Keratinocyte (primary cell): Measurements from ENCODE around the gene GRAMD1B.

Source experiments
- EZH2 ChIP-seq: IDR thresholded peaks from one replicate; pipeline ENCODE4 v1.6.1; 2012; ENCODE audit warnings: inconsistent platforms, mild to moderate bottlenecking, low read length, moderate library complexity
- TF ChIP-seq, protein P1 (sequence below), 3 experiments: IDR thresholded peaks in 1 of 3; conservative IDR thresholded peaks in 1 of 3; optimal IDR thresholded peaks in 1 of 3; 2 replicates in 2 of 3; 3 replicates in 1 of 3; pipeline versions ENCODE3 to v1.5.1; 2011; ENCODE audit warnings: low read length in 3 of 3, mild to moderate bottlenecking in 3 of 3, moderate library complexity in 2 of 3, control low read depth in 1 of 3, inconsistent platforms in 1 of 3; ENCODE audit not compliant: insufficient read depth in 2 of 3; ENCODE audit errors: extremely low read depth in 1 of 3

DNA sequence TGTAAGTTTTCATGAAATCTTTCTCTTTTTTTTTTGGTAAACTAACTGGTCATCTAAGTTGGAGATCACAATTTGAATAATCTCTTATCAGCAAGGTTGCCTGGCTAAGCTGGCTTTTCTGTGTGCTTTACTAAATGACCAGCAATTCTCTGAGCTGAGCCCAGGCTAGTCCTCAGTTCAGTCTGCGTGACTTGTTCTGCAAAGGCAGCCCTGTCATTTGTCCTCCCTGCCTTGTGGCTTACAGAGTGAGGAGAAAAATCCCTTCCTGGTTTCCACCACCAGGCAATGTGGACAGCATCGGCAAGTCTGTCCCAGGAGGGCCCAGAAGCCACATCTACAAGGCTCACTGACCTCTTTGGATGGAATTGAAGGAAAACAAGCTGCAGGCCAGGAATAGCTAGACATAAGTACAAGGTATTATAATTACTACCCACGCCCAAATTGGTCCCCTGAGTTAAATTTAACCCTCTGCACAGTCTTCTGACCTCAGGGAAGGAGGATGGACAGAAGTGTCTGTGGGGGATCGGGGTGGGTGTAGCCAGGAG lies 115.7 kb downstream of the GRAMD1B start:
- TF ChIP-seq, protein P1, sequence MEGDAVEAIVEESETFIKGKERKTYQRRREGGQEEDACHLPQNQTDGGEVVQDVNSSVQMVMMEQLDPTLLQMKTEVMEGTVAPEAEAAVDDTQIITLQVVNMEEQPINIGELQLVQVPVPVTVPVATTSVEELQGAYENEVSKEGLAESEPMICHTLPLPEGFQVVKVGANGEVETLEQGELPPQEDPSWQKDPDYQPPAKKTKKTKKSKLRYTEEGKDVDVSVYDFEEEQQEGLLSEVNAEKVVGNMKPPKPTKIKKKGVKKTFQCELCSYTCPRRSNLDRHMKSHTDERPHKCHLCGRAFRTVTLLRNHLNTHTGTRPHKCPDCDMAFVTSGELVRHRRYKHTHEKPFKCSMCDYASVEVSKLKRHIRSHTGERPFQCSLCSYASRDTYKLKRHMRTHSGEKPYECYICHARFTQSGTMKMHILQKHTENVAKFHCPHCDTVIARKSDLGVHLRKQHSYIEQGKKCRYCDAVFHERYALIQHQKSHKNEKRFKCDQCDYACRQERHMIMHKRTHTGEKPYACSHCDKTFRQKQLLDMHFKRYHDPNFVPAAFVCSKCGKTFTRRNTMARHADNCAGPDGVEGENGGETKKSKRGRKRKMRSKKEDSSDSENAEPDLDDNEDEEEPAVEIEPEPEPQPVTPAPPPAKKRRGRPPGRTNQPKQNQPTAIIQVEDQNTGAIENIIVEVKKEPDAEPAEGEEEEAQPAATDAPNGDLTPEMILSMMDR (optimal IDR thresholded peaks at IDR 0.05 in 1 of 3, IDR thresholded peaks at IDR 0.05 in 1 of 3, conservative IDR thresholded peaks at IDR 0.05 in 1 of 3; ENCODE audit: extremely low read depth in 1 of 3, insufficient read depth in 2 of 3, low read length in 3 of 3), result no peak
- TF ChIP-seq EZH2, result no peak
